H1 (cell line): Measurements from ENCODE around the gene KCNAB2. TPM values are rescaled to one million over a fixed set of nuclear protein-coding genes. Genes with fewer than 3 reads are reported as not detected.

Source experiments
- ASH2L ChIP-seq: fragments of 200-600, 300-600 bp; sonication (generic); IDR thresholded peaks from one replicate; pipeline ENCODE4 v1.7.1; 2017; ENCODE audit warnings: low read length
- CBX5 ChIP-seq: fragments of 300-800, 300-1000 bp; sonication (generic); IDR thresholded peaks from 2 replicates; pipeline ENCODE4 v1.7.1; 2016; ENCODE audit warnings: antibody characterized with exemption, low read length, low read depth
- JUN ChIP-seq: IDR thresholded peaks from 2 replicates; pipeline ENCODE4 v1.6.1; 2011; ENCODE audit warnings: low read depth, mild to moderate bottlenecking, improper control_type of control experiment, low read length
- polyA plus RNA-seq, 7 experiments: library from polyadenylated mRNA; depleted of rRNA in 3 of 7; stranded (reverse) in 5 of 7; unstranded in 2 of 7; fragments of >200 nt in 5 of 7; fragments of 200-250 nt in 2 of 7; gene quantifications; 1 replicate in 5 of 7; 2 replicates in 1 of 7; 4 replicates in 1 of 7; pipeline versions ENCODE4 v1.2.1 to v1.2.3, GENCODE V29; 2011 to 2013; ENCODE audit warnings: missing spikeins in 2 of 7, mixed read lengths in 2 of 7
- total RNA-seq: library from RNA; stranded (reverse); fragmentation: NEBNext Ultra II Directional; extraction: Animal tissue kit (Norgen Biotek cat#: 25700); gene quantifications from 2 replicates; pipeline ENCODE4 v1.2.1, GENCODE V29; 2021

Gene KCNAB2
- total and polyA plus RNA-seq, 2 of the 8 experiments (the other 6 are each of a cell fraction or from before 2014, with no cell fraction given): 4.5 to 7.0 TPM

DNA sequence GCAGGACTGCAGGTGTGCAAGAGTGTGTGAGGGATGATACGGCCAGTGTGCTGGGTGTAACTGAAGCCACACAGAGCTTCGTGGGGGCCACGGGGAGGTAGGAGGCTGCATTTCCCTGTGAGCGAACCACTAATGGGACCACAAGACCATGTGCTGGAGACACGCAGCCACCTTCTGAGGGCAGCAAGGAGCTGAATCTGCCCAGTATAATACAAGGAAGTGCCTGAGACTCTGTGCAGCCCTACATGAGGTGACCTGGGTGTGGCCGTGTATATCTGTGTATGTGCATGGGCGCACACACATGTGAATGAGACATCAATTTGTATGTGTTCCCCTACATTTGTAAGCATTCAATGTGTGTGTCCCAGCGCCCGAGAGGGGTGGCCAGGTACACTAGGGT lies 83.6 kb downstream of the KCNAB2 start (continued):
- TF ChIP-seq ASH2L (no peak), CBX5 (no peak), JUN (no peak)
